Measurements from ENCODE around the gene SKI. TPM values are rescaled to one million over a fixed set of nuclear protein-coding genes. Genes with fewer than 3 reads are reported as not detected.

SKI gene
- total RNA-seq, 1 donor, result 36.6 TPM

DNA sequence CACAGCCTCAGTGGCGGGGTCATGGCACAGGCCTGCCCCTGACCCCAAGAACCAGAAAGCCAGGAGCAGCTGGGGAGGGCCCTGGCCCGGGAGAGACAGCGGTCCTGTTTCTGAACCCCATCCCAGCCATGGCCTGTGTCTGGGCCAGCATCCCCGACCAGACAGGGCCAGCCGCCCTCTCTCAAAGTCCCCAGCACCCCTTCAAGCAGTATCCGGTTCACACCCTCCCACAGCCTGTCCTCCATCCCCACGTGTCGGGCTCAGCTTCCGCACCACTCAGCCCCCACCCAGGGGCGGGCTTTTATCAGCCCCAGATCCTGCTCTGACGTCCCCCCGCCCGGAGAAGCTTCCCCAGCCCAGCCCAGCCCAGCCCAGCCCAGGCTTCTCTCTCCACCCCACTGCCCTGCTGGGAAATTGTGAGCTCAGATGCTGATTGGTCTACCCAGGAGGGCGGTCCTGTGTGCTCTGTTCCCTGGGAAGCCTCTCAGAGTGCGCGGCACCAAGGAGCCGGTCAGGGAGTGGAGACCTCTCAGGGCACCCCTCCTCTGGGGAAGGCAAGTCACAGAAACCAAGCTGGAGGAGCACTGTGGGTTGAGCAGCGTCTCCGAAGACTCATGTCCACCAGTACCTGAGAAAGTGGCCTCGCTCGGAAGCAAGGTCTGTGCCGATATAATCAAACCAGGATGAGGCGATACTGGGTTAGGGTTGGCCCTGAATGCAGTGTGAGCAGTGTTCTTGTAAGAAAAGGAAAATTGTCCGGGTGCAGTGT is 28.9 kb upstream of the SKI start:
- TF ChIP-seq, protein P1, sequence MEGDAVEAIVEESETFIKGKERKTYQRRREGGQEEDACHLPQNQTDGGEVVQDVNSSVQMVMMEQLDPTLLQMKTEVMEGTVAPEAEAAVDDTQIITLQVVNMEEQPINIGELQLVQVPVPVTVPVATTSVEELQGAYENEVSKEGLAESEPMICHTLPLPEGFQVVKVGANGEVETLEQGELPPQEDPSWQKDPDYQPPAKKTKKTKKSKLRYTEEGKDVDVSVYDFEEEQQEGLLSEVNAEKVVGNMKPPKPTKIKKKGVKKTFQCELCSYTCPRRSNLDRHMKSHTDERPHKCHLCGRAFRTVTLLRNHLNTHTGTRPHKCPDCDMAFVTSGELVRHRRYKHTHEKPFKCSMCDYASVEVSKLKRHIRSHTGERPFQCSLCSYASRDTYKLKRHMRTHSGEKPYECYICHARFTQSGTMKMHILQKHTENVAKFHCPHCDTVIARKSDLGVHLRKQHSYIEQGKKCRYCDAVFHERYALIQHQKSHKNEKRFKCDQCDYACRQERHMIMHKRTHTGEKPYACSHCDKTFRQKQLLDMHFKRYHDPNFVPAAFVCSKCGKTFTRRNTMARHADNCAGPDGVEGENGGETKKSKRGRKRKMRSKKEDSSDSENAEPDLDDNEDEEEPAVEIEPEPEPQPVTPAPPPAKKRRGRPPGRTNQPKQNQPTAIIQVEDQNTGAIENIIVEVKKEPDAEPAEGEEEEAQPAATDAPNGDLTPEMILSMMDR (IDR thresholded peaks at IDR 0.05; ENCODE audit: insufficient read depth, low read length), result no peak
- peak overlapping the region; percentile 84 for H3K4me3 ChIP-seq (ENCODE audit: low read depth, low read length)
- peak; percentile 90 for DNase-seq (ENCODE audit: low read depth)

DNA sequence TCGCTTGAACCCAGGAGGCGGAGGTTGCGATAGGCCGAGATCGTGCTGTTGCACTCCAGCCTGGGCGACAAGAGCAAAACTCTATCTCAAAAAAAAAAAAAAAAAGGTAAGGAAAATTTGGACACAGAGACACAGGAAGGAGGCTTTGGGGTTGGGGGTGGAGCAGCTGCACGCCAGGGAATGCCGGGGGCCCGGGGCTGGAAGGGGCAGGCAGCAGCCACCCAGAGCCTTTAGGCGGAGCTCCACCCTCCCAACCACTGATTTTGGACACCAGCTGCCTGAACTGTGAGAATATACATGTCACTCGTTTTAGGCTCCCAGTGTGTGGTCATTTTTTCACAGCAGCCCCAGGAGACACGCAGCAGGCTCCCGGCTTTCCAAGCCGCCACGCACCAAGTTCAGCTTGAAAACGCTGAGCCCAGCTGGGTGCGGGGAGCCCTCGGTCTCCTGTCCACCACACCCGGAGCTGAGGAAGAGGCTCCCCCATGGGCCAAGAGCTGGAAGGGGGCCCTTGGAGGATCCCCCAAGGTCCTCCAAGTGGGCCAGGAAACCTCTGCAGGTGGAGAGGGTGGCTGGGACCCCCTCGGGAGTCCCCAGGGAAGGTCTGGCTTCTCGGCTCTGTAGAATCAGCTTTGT is 27.7 kb upstream of the SKI start:
- no peak for DNase-seq (ENCODE audit: low read depth)
- peak overlapping the region; percentile 9 for H3K4me3 ChIP-seq (ENCODE audit: low read depth, low read length)
- TF ChIP-seq, protein P1 (IDR thresholded peaks at IDR 0.05; ENCODE audit: insufficient read depth, low read length), result no peak

DNA sequence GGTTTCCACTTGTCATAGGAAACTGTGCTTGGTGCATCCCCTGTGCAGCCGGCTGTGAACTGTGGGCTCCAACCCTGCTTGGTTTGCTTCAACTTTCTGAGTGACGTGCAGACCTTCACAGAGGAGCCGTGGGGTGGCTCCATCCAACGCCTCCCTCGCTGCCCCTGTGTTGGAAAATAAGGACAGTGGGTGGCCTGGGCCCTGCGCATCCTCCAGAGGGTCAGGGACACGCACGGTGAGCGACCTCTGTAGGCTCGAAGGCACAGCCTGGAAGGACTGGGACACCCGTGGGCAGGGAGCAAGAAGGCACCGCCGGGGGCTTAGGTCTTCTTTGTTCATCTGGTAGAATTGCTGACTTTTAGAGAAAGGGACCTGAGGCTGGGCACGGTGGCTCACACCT is 27.1 kb upstream of the SKI start:
- TF ChIP-seq, protein P1 (IDR thresholded peaks at IDR 0.05; ENCODE audit: insufficient read depth, low read length), result no peak
- no peak overlapping the region for H3K4me3 ChIP-seq (ENCODE audit: low read depth, low read length)
- DNase-seq (ENCODE audit: low read depth), result no peak

DNA sequence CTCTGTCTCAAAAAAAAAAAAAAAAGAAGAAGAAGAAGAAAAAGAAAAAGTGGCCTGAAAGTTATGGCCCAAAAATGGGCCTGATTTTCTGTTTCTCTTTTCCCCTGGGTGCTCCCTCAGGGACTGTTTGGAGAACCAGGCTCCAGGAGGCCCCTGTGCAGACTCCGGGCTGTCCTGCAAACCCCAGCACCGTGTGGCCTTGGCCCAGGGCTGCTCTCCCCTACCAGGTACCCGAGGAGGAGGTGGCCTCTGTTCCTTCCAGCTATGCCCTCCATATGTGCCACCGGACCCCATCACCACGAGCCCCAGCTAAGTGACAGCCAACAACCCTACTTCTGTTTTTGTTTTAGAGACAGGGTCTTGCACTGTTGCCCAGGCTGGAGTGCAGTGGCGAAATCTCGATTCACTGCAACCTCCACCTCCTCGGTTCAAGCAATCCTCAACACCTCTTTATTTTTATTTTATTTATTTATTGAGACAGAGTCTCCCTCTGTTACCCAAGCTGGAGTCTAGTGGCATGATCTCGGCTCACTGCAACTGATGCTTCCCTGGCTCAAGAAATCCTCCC is 26.0 kb upstream of the SKI start:
- TF ChIP-seq, protein P1 (IDR thresholded peaks at IDR 0.05; ENCODE audit: insufficient read depth, low read length), result no peak
- no peak for DNase-seq (ENCODE audit: low read depth)
- no peak overlapping the region for H3K4me3 ChIP-seq (ENCODE audit: low read depth, low read length)

DNA sequence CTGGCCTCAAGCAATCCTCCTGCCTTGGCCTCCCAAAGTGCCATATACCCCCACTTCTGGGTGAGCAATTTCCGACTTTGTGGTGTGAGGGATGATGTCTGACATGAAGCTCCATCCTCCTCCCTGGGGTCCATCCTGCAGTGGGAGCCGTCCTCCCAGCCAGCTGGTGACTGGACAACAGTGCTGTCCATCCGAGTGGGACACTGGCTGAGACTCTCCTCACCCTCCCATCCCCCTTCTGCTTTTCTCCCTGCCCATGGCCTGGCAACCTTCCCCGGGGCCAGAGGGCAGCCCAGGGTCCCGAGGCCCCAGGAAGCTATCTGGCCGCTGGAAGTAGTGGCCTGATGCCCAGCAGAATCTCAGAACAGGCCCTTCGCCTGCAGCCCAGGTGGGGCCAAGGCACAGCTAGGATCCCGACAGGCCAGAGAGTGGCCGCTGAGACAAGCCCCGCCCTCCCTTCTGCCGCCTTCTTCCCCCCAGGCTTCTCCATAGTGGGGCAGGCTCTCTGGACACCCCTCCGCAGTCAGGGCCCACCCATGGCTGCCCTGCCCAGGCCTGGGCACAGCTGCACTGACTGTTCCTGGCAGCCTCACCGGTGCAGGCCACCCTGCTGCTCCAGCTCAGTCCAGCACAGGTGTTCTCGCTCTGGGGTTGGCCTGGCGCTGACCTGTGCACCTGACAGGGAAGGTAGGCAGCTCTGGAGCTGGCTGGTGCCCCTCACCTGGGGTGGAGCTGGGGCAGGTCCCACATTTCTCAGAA is 25.1 kb upstream of the SKI start:
- TF ChIP-seq, protein P1 (IDR thresholded peaks at IDR 0.05; ENCODE audit: insufficient read depth, low read length), result no peak
- DNase-seq (ENCODE audit: low read depth), result no peak
- no peak overlapping the region for H3K4me3 ChIP-seq (ENCODE audit: low read depth, low read length)

DNA sequence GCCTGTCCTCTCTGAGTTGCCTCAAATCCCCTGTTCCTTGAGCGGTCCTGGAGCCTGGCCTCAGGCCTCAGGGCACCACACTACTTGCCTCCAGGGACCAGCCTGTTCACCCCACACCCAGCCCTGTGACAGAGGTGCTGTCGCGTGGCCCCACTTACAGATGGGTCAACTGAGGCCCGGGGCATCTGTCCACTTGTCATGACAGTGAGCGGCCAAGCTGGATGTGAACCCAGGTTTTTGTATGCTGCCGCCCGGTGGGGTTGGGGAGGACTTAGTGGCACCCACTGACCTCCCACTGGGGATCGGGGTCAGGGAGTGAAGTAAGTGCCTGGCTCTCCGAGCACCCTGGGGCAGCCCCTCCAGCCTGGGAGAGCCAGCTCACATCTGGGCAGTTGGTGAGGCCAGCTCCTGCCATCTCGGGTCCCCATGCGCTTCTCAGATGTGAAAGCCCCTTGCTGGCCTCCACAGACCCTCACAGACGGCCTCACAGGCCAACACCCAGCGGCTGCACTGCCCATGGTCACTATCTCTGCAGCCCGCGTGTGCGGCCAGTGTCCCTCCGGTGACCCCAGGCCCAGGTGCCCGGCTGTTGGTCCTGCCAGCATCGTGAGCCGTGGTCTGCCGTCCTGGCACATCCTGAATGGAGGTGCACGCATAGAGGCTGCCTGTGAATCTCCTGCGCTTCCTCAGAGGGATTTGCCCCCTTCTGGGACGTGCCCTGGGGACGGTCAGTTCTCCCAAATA is 24.3 kb upstream of the SKI start:
- H3K4me3 ChIP-seq (ENCODE audit: low read depth, low read length), result peak overlapping the region; percentile 66
- TF ChIP-seq, protein P1 (IDR thresholded peaks at IDR 0.05; ENCODE audit: insufficient read depth, low read length), result no peak
- DNase-seq (ENCODE audit: low read depth), result no peak
